GM10266 (cell line): Measurements from ENCODE around the gene HGF.

ENCODE experiments used
- DNase-seq: peaks from one replicate; pipeline ENCODE4 v3.0.0; 2012; ENCODE audit errors: extremely low spot score
- CTCF ChIP-seq: IDR thresholded peaks from 2 replicates; pipeline ENCODE4 v1.5.1; 2012; ENCODE audit warnings: mild to moderate bottlenecking, low read depth; ENCODE audit not compliant: control insufficient read depth, insufficient read depth; ENCODE audit errors: missing control alignments

Gene HGF

GRCh38 chr7:81774551-81774950 lies 4.7 kb upstream of the HGF start:
- no peak for DNase-seq
- TF ChIP-seq CTCF, result no peak

- no peak for TF ChIP-seq CTCF
- no peak for DNase-seq
These were observed 929 bp upstream of the HGF start for GRCh38 chr7:81770728-81771223.

- DNase-seq, result no peak
- no peak for TF ChIP-seq CTCF
These were observed 682 bp downstream of the HGF start for GRCh38 chr7:81768951-81769778.

GRCh38 chr7:81767926-81768325 lies 1.9 kb downstream of the HGF start:
- TF ChIP-seq CTCF, result no peak
- no peak for DNase-seq

GRCh38 chr7:81761821-81762220 lies 8.0 kb downstream of the HGF start:
- no peak for TF ChIP-seq CTCF
- DNase-seq, result no peak

GRCh38 chr7:81761031-81761430 lies 8.8 kb downstream of the HGF start:
- no peak for TF ChIP-seq CTCF
- DNase-seq, result no peak
